Activated CD8-positive, alpha-beta T cell treated with anti-CD3 and anti-CD28 coated beads for 36 hours (primary cell): ENCODE data around the gene GYS2. TPM values are rescaled to one million over a fixed set of nuclear protein-coding genes. Genes with fewer than 3 reads are reported as not detected.

Source experiments
- ATAC-seq: fragments of 200-7000 bp; cut with Tn5 transposase; one replicate; pipeline ENCODE4 v1.10.0; 2021; ENCODE audit warnings: mild to moderate bottlenecking, moderate library complexity
- CTCF ChIA-PET: fragments of 350-600 bp; sonication (Branson Sonifier 250); formaldehyde crosslinking; loops from one replicate; lab custom pipeline; 2021; ENCODE audit warnings: antibody characterized with exemption; lab: Charles Lee
- POLR2A ChIA-PET: fragments of 350-600 bp; sonication (Branson Sonifier 250); formaldehyde crosslinking; loops from one replicate; lab custom pipeline; 2021; ENCODE audit warnings: antibody characterized with exemption; lab: Charles Lee
- DNase-seq: peaks from one replicate; pipeline ENCODE4 v3.0.0-alpha.2; 2020
- H3K27ac Mint-ChIP-seq: one replicate; pipeline ENCODE4 v1.8.0; 2021; ENCODE audit warnings: mild to moderate bottlenecking, mixed read lengths
- H3K27me3 Mint-ChIP-seq: one replicate; pipeline ENCODE4 v1.8.0; 2021; ENCODE audit warnings: mixed read lengths
- H3K36me3 Mint-ChIP-seq: one replicate; pipeline ENCODE4 v1.8.0; 2021; ENCODE audit warnings: low read depth, mixed read lengths
- H3K4me1 Mint-ChIP-seq: one replicate; pipeline ENCODE4 v1.8.0; 2021; ENCODE audit warnings: low read depth, mixed read lengths
- H3K4me3 Mint-ChIP-seq: one replicate; pipeline ENCODE4 v1.8.0; 2021; ENCODE audit warnings: mild to moderate bottlenecking, moderate library complexity, mixed read lengths
- H3K9me3 Mint-ChIP-seq: one replicate; pipeline ENCODE4 v1.8.0; 2021; ENCODE audit warnings: mixed read lengths
- intact Hi-C: fragments of 100-400 bp; cut with micrococcal nuclease; formaldehyde crosslinking; loops from one replicate; pipeline ENCODE4 v1.10.0; 2022
- total RNA-seq, 2 experiments: library from RNA; stranded (reverse); gene quantifications; one replicate each; pipeline ENCODE4 v1.2.3, GENCODE V29; 2021
- TF ChIP-seq, protein P1 (sequence below): fragments of 200-600 bp; IDR thresholded peaks from one replicate; pipeline ENCODE4 v1.8.0; 2022; ENCODE audit warnings: antibody characterized with exemption, mild to moderate bottlenecking

GYS2 gene
- total RNA-seq, 2 experiments from 2014 or later: not detected

GRCh38 chr12:21580748-21581516 is 23.7 kb downstream of the GYS2 start:
- Mint-ChIP-seq H3K4me1 (no peaks in the 10 kb centered on the region), H3K36me3 (peaks cover 2% of the 10 kb centered on the region), H3K9me3 (no peaks in the 10 kb centered on the region), H3K27me3 (peaks cover 5% of the 10 kb centered on the region), H3K4me3 (no peak overlapping the region), H3K27ac (no peak overlapping the region)
- TF ChIP-seq, protein P1, sequence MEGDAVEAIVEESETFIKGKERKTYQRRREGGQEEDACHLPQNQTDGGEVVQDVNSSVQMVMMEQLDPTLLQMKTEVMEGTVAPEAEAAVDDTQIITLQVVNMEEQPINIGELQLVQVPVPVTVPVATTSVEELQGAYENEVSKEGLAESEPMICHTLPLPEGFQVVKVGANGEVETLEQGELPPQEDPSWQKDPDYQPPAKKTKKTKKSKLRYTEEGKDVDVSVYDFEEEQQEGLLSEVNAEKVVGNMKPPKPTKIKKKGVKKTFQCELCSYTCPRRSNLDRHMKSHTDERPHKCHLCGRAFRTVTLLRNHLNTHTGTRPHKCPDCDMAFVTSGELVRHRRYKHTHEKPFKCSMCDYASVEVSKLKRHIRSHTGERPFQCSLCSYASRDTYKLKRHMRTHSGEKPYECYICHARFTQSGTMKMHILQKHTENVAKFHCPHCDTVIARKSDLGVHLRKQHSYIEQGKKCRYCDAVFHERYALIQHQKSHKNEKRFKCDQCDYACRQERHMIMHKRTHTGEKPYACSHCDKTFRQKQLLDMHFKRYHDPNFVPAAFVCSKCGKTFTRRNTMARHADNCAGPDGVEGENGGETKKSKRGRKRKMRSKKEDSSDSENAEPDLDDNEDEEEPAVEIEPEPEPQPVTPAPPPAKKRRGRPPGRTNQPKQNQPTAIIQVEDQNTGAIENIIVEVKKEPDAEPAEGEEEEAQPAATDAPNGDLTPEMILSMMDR: no peak
- POLR2A ChIA-PET: no interaction called here
- intact Hi-C loops: no loop called here
- ATAC-seq (no peak), DNase-seq (no peak)
- CTCF ChIA-PET: interaction anchor here (1.1 kb wide), 1 partner anchor 30 kb away, joined by 3 read pairs; no protein-coding TSS in a partner anchor

GRCh38 chr12:21577516-21577915 is 27.1 kb downstream of the GYS2 start:
- intact Hi-C loops: no loop called here
- ChIA-PET POLR2A (no interaction called here), CTCF (no interaction called here)
- no peak overlapping the region for H3K4me3 Mint-ChIP-seq
- peaks cover 2% of the 10 kb centered on the region for H3K36me3 Mint-ChIP-seq
- TF ChIP-seq, protein P1: no peak
- peaks cover 5% of the 10 kb centered on the region for H3K27me3 Mint-ChIP-seq
- no peaks in the 10 kb centered on the region for H3K9me3 Mint-ChIP-seq
- no peak for DNase-seq
- no peak for ATAC-seq
- no peak overlapping the region for H3K27ac Mint-ChIP-seq
- H3K4me1 Mint-ChIP-seq: no peaks in the 10 kb centered on the region

DNA sequence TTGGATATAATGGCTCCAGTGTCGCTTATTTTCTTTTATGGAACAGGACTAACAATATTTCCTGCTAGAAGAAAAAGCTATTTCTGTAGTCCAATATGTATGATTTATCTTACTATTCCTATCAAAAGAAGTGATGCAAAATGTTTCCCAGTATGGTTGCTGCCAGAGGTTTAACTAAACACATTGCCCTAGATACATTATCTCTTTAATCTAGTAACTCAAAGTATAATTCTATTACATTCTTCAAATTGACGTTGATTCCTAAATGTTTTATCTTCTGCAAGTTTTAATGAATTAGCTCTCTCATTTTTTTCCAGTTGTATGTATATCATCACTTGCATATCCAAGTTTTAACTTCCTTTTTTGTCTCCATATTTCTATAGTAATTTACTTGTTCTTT is 28.2 kb downstream of the GYS2 start:
- TF ChIP-seq, protein P1: no peak
- Mint-ChIP-seq H3K27me3 (peaks cover 3% of the 10 kb centered on the region), H3K9me3 (no peaks in the 10 kb centered on the region), H3K27ac (no peak overlapping the region), H3K36me3 (peaks cover 2% of the 10 kb centered on the region), H3K4me3 (no peak overlapping the region), H3K4me1 (no peaks in the 10 kb centered on the region)
- ChIA-PET CTCF (interaction anchor here (1.2 kb wide), 1 partner anchor 10 kb away, joined by 4 read pairs; no protein-coding TSS in a partner anchor), POLR2A (no interaction called here)
- intact Hi-C loops: no loop called here
- no peak for DNase-seq
- no peak for ATAC-seq

- TF ChIP-seq, protein P1: no peak
- Mint-ChIP-seq H3K4me1 (no peaks in the 10 kb centered on the region), H3K9me3 (no peaks in the 10 kb centered on the region), H3K4me3 (no peak overlapping the region), H3K36me3 (no peaks in the 10 kb centered on the region), H3K27ac (no peak overlapping the region), H3K27me3 (no peaks in the 10 kb centered on the region)
- ChIA-PET CTCF (interaction anchor here (1.8 kb wide), 1 partner anchor 9 kb away, joined by 5 read pairs; no protein-coding TSS in a partner anchor), POLR2A (no interaction called here)
- no peak for DNase-seq
- no peak for ATAC-seq
- intact Hi-C loops: no loop called here
These were observed 30.8 kb downstream of the GYS2 start for GRCh38 chr12:21573733-21574358.

DNA sequence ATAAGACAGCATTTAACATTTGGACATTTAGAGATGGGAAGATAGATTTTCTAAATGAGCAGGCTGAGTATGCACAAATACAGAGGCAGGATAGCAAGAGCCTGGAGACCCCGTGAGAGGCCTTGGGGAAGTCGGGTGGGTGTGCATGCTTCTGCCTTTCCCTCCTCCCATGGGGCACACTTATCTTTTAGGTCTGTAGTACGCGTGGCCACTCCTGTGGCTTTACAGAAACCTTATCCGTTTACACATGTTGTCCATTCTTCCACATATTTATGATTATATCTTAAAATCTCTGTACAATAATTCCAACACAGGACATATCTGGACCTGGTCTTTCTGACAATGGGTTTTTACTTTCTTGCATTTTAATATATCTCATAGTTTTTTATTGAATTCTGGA is 33.6 kb downstream of the GYS2 start:
- CTCF ChIA-PET: no interaction called here
- no peaks in the 10 kb centered on the region for H3K27me3 Mint-ChIP-seq
- H3K36me3 Mint-ChIP-seq: no peaks in the 10 kb centered on the region
- H3K4me3 Mint-ChIP-seq: no peak overlapping the region
- no peaks in the 10 kb centered on the region for H3K4me1 Mint-ChIP-seq
- ATAC-seq (no peak), DNase-seq (no peak)
- TF ChIP-seq, protein P1: no peak
- intact Hi-C loops: no loop called here
- POLR2A ChIA-PET: no interaction called here
- H3K27ac Mint-ChIP-seq: no peak overlapping the region
- no peaks in the 10 kb centered on the region for H3K9me3 Mint-ChIP-seq
